Measurements from ENCODE around the gene ATP8B2.
"Not testable (repeated sequence)": the region's sequence is repeated elsewhere in the genome, so short reads cannot be mapped to it uniquely, and the experiment has no call there.

Gene ATP8B2

GRCh38 chr1:154347961-154348360 is 22.6 kb downstream of the ATP8B2 start:
- no peak for DNase-seq (ENCODE audit: low read depth in 2 of 2)

DNA sequence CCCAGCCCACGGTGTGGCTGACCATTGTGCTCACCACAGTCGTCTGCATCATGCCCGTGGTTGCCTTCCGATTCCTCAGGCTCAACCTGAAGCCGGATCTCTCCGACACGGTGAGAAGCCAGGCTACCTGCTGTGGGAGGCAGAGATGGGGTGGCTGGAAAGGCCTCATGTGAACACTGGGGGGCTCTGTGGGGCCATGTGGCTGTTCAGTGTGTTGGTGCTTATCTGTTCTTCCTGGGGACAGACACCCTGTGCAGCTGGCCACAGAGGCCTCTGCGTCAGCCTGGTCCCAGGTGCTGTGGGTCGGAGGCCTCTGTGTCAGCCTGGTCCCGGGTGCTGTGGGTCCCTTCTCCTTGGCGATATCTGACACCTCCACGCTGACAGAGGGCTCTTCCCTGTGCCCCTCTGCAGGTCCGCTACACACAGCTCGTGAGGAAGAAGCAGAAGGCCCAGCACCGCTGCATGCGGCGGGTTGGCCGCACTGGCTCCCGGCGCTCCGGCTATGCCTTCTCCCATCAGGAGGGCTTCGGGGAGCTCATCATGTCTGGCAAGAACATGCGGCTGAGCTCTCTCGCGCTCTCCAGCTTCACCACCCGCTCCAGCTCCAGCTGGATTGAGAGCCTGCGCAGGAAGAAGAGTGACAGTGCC is 23.2 kb downstream of the ATP8B2 start:
- no peak for DNase-seq (ENCODE audit: low read depth in 2 of 2)

DNA sequence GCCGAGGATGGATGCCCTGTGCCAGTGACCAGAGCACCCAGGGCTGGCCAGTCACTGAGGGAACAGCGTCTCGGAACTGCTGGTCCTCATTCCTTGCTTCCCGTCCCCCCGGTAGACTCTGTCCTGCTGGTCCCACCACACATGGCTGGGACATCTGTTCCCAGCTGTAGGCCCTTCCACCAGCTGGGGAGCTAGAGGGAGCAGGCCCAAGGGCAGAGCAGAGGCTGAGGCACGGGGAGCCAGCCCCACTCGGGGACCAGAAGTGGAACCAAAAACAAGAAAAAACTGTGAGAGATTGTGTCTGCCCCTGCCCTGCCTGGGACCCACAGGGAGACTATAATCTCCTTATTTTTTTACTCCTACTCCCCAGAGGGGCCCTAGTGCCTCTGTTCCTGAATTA is 23.8 kb downstream of the ATP8B2 start:
- no peak for DNase-seq (ENCODE audit: low read depth in 2 of 2)

- no peak for DNase-seq (ENCODE audit: low read depth in 2 of 2)
These were observed 25.1 kb downstream of the ATP8B2 start for GRCh38 chr1:154350383-154350782.

- no peak for DNase-seq (ENCODE audit: low read depth in 2 of 2)
These were observed 26.2 kb downstream of the ATP8B2 start for GRCh38 chr1:154351363-154352068.

DNA sequence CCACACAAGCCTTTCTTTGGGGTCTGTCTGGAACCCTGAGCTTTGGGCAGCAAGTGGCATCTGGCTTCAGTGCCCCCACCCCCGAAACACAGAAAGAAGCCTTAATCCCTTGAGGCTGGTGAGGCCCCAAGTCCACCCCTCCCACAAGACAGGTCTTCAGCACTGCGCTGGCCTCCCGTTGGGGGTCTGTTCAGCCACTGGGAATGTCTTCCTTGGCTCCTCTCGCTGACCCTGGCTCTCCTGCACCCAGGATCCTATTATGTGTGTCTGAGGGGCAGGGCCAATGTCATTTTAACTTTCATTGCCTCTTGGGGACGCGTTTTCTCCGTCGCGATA is 26.9 kb downstream of the ATP8B2 start:
- DNase-seq (ENCODE audit: low read depth in 2 of 2), result no peak

- DNase-seq (ENCODE audit: low read depth in 2 of 2), result no peak
These were observed 27.5 kb downstream of the ATP8B2 start for GRCh38 chr1:154352581-154353459.

- DNase-seq (ENCODE audit: low read depth in 2 of 2), result no peak
These were observed 28.2 kb downstream of the ATP8B2 start for GRCh38 chr1:154353460-154353904.

GRCh38 chr1:154353966-154354365 is 28.6 kb downstream of the ATP8B2 start:
- no peak for DNase-seq (ENCODE audit: low read depth in 2 of 2)

DNA sequence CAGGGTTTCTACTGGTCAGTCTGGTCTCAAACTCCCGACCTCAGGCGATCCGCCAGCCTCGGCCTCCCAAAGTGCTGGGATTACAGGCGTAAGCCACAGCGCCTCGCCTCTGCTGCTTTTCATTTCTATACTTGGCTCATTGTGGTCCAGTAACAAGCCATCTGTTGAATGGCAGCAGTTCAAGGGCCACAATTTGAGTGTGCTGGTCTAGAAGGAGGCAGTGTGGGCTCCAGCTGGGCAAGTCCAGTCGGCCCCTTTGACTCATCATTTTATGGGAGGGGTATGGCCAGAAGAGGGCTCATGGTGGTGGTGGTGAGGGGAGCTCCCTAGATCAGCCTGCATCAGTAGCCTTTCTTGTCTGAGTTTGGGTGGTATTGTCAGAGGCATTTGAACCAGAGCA is 33.2 kb downstream of the ATP8B2 start:
- no peak for DNase-seq (ENCODE audit: low read depth in 2 of 2)

- no peak for DNase-seq (ENCODE audit: low read depth in 2 of 2)
These were observed 35.0 kb downstream of the ATP8B2 start for GRCh38 chr1:154360288-154360687.

GRCh38 chr1:154360881-154361280 is 35.6 kb downstream of the ATP8B2 start:
- not testable (repeated sequence) for DNase-seq (ENCODE audit: low read depth in 2 of 2)

DNA sequence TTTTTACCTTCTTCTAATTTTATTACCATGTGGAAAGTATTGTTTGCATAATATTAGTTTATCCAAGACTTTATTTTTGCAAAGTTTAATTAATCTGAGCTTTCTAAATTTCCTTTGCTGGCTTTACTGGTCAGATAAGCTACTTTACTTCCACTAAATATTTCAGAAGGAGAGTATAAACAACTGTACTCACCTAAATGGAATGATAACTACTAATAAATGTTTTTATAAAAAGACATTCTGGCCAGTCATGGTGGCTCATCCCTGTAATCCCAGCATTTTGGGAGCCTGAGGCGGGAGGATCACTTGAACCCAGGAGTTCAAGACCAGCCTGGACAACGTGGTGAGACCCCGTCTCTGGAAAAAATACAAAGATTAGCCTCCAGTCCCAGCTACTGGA is 36.0 kb downstream of the ATP8B2 start:
- DNase-seq (ENCODE audit: low read depth in 2 of 2), result no peak

GRCh38 chr1:154371436-154371835 is 46.1 kb downstream of the ATP8B2 start:
- DNase-seq (ENCODE audit: low read depth in 2 of 2), result no peak

DNA sequence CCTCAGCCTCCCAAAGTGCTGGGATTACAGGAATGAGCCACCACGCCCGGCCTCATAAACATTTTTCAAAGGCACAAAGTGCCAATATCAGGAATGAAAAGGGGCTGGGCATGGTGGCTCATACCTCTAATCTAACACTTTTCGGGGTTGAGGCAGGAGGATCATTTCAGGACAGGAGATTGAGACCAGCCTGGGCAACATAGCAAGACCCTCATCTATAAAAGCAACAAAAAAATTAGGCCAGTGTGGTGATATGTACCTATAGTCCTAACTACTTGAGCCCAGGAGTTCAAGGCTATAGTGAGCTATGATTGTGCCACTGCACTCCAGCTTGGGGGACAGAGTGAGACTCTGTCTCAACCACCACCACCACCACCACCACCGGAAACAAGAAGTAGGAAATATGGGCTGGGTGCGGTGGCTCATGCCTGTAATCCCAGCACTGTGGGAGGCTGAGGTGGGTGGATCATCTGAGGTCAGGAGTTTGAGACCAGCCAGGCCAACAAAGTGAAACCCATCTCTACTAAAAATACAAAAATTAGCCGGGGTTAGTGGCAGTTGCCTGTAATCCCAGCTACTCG is 48.5 kb downstream of the ATP8B2 start:
- DNase-seq (ENCODE audit: low read depth in 2 of 2), result not testable (repeated sequence)

GRCh38 chr1:154379301-154379700 is 54.0 kb downstream of the ATP8B2 start:
- no peak for DNase-seq (ENCODE audit: low read depth in 2 of 2)

- no peak for DNase-seq (ENCODE audit: low read depth in 2 of 2)
These were observed 59.5 kb downstream of the ATP8B2 start for GRCh38 chr1:154384650-154385489.

DNA sequence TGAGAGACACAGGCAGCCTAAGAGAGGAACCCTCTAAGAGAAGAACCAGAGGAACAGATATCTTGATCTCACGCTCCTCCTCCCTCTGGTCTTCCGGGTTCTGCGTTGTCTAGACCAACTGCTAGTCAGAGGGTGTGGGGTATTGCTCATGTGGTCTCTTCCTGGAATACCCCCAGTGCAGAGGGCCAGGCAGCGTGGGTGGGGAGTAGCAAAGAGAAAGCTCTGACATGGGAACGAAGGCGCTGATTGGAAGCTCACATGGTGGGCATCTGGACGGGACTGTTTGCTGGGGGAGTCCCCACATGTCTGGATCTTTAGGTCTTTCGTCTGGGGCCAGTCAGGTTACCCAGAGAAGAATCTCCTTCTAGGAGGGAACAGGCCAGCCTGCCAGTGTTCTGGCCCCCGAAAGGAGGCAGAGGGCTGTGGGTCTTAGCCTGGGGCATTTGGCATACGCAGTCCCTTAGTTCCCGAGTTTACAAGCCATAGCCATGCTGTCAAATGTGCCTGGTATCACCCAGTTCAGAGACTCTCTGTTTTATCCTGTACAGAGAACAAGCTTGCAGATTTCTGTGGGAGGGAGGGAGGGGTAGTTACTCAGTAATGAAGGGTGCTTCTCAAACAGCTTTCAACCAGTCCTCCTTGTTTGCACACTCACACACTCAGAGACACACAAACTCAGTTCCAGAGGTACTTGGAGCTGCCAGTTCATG is 61.5 kb downstream of the ATP8B2 start:
- peak; percentile 47 to 49 for DNase-seq (ENCODE audit: low read depth in 2 of 2)

GRCh38 chr1:154391086-154391770 is 65.9 kb downstream of the ATP8B2 start:
- DNase-seq (ENCODE audit: low read depth in 2 of 2), result no peak

GRCh38 chr1:154398141-154398540 is 72.8 kb downstream of the ATP8B2 start:
- no peak for DNase-seq (ENCODE audit: low read depth in 2 of 2)

Measured in stimulated activated CD8-positive, alpha-beta memory T cell treated with anti-CD3 and anti-CD28 coated beads, Interleukin-7, amount 100 ng/mL, for 1 hour (primary cell).